Breast epithelium (tissue), 3 donors: ENCODE measurements around the gene CCDC102B.
"Not testable (repeated sequence)": the region's sequence is repeated elsewhere in the genome, so short reads cannot be mapped to it uniquely, and the experiment has no call there.

Experiments used
- CTCF ChIP-seq, 3 donors: fragments of 450-650 bp; IDR thresholded peaks; one replicate each; pipeline ENCODE4 v1.5.1; 2016 to 2017; ENCODE audit warnings: antibody characterized with exemption in 3 of 3, mild to moderate bottlenecking in 3 of 3, moderate library complexity in 3 of 3
- POLR2AphosphoS5 ChIP-seq, 3 donors: sonication (generic); formaldehyde crosslinking; IDR thresholded peaks; one replicate each; pipeline ENCODE4 v1.6.1; 2017; ENCODE audit warnings: antibody characterized with exemption in 3 of 3

GRCh38 chr18:68790290-68790689 lies 7.6 kb upstream of the CCDC102B start:
- TF ChIP-seq CTCF, POLR2AphosphoS5 (IDR thresholded peaks at IDR 0.05): not testable (repeated sequence)
